NCI-H226 (cell line): ENCODE measurements around the gene SWI5.

Experiments used
- DNase-seq: peaks from one replicate; pipeline ENCODE4 v3.0.0-alpha.2; 2015

Gene SWI5

GRCh38 chr9:128279088-128280073, 3.3 kb downstream of the SWI5 start:
- peak; percentile 60 for DNase-seq

GRCh38 chr9:128280084-128280622, 4.1 kb downstream of the SWI5 start:
- DNase-seq = peak; percentile 39

GRCh38 chr9:128282500-128282899, 6.4 kb downstream of the SWI5 start:
- DNase-seq = peak; percentile 81

- no peak for DNase-seq
Measured at GRCh38 chr9:128285033-128285784, 9.1 kb downstream of the SWI5 start.

GRCh38 chr9:128286440-128286839, 10.4 kb downstream of the SWI5 start:
- DNase-seq = no peak

- DNase-seq = no peak
Measured at GRCh38 chr9:128288273-128289004, 12.4 kb downstream of the SWI5 start.

- DNase-seq = no peak
Measured at GRCh38 chr9:128292009-128292408, 15.9 kb downstream of the SWI5 start.

GRCh38 chr9:128293091-128293490, 17.0 kb downstream of the SWI5 start:
- no peak for DNase-seq

GRCh38 chr9:128294142-128294541, 18.1 kb downstream of the SWI5 start:
- DNase-seq = no peak

- no peak for DNase-seq
Measured at GRCh38 chr9:128296340-128297220, 20.5 kb downstream of the SWI5 start.

- no peak for DNase-seq
Measured at GRCh38 chr9:128297221-128297773, 21.2 kb downstream of the SWI5 start.

- DNase-seq = no peak
Measured at GRCh38 chr9:128298535-128299482, 22.7 kb downstream of the SWI5 start.

- DNase-seq = no peak
Measured at GRCh38 chr9:128304136-128304970, 28.3 kb downstream of the SWI5 start.

- DNase-seq = no peak
Measured at GRCh38 chr9:128304971-128305288, 28.9 kb downstream of the SWI5 start.

GRCh38 chr9:128309551-128309950, 33.5 kb downstream of the SWI5 start:
- DNase-seq = no peak

- DNase-seq = no peak
Measured at GRCh38 chr9:128310461-128310860, 34.4 kb downstream of the SWI5 start.

GRCh38 chr9:128314697-128315096, 38.6 kb downstream of the SWI5 start:
- DNase-seq = no peak

- no peak for DNase-seq
Measured at GRCh38 chr9:128316421-128316820, 40.3 kb downstream of the SWI5 start.

GRCh38 chr9:128317629-128318028, 41.6 kb downstream of the SWI5 start:
- DNase-seq = no peak

GRCh38 chr9:128321343-128321742, 45.3 kb downstream of the SWI5 start:
- DNase-seq = no peak
